ENCODE results near the gene PLEKHN1.

- TF ChIP-seq CTCF (IDR thresholded peaks at IDR 0.05; ENCODE audit: low read length) (no peak), EZH2 (IDR thresholded peaks at IDR 0.05; ENCODE audit: borderline replicate concordance, low read length) (no peak)
Observed at GRCh38 chr1:973459-974292, 7.4 kb downstream of the PLEKHN1 start.
